Spleen (tissue), 7 donors: ENCODE measurements around the gene ADGRG3.

Experiments
- POLR2A ChIP-seq, 3 donors: fragments of 450-650 bp; IDR thresholded peaks; one replicate each; pipeline ENCODE4 v1.5.1; 2017; ENCODE audit warnings: antibody characterized with exemption in 3 of 3, mild to moderate bottlenecking in 1 of 3
- POLR2AphosphoS5 ChIP-seq, 3 donors: sonication (generic); formaldehyde crosslinking; IDR thresholded peaks; one replicate each; pipeline ENCODE4 v1.5.1; 2017; ENCODE audit warnings: antibody characterized with exemption in 3 of 3
- TF ChIP-seq, protein P1 (sequence below), 11 experiments: fragments of 200-600 bp in 7 of 11; fragments of 450-650 bp in 4 of 11; sonication (generic) in 4 of 11; IDR thresholded peaks in 8 of 11; conservative IDR thresholded peaks in 3 of 11; 1 replicate in 7 of 11; 2 replicates in 4 of 11; pipeline versions ENCODE4 v1.4.0 to v1.8.0; 2016 to 2021; ENCODE audit warnings: antibody characterized with exemption in 11 of 11, inconsistent platforms in 4 of 11, mild to moderate bottlenecking in 1 of 11
- donor health status: DM: no; HTN: no; CAD: no; lungs with moderate emphysema.
- donor health status: DM: no; HTN: no; CAD: no.
- donor health status: DM: no; HTN: no; CAD: no.

- TF ChIP-seq, protein P1, sequence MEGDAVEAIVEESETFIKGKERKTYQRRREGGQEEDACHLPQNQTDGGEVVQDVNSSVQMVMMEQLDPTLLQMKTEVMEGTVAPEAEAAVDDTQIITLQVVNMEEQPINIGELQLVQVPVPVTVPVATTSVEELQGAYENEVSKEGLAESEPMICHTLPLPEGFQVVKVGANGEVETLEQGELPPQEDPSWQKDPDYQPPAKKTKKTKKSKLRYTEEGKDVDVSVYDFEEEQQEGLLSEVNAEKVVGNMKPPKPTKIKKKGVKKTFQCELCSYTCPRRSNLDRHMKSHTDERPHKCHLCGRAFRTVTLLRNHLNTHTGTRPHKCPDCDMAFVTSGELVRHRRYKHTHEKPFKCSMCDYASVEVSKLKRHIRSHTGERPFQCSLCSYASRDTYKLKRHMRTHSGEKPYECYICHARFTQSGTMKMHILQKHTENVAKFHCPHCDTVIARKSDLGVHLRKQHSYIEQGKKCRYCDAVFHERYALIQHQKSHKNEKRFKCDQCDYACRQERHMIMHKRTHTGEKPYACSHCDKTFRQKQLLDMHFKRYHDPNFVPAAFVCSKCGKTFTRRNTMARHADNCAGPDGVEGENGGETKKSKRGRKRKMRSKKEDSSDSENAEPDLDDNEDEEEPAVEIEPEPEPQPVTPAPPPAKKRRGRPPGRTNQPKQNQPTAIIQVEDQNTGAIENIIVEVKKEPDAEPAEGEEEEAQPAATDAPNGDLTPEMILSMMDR (IDR thresholded peaks at IDR 0.05 in 8 of 11, conservative IDR thresholded peaks at IDR 0.05 in 3 of 11), result no peak
- TF ChIP-seq POLR2AphosphoS5 (IDR thresholded peaks at IDR 0.05) (no peak), POLR2A (IDR thresholded peaks at IDR 0.05) (no peak)
Measured at GRCh38 chr16:57637424-57637823, 30.7 kb upstream of the ADGRG3 start.
